Psoas muscle (tissue), 8 donors: ENCODE results near the gene ESRP2. TPM values are rescaled to one million over a fixed set of nuclear protein-coding genes. Genes with fewer than 3 reads are reported as not detected.

ENCODE experiments used
- ATAC-seq, 4 donors: fragments of 200-7000 bp; cut with Tn5 transposase; one replicate each; pipeline ENCODE4 v1.9.1; 2020; ENCODE audit warnings: moderate library complexity in 3 of 4, mild to moderate bottlenecking in 2 of 4
- DNase-seq, 2 donors: peaks; one replicate each; pipeline ENCODE4 v3.0.0-alpha.2; 2020
- H3K27ac ChIP-seq: fragments of 200-600 bp; one replicate; pipeline ENCODE4 v1.8.0; 2022
- H3K27me3 ChIP-seq, 3 donors: fragments of 200-600 bp in 1 of 3; one replicate each; pipeline versions ENCODE4 v1.6.1 to v1.8.0; 2013 to 2022; ENCODE audit warnings: low read length in 2 of 3, mild to moderate bottlenecking in 2 of 3, moderate library complexity in 1 of 3; ENCODE audit not compliant: insufficient read depth in 3 of 3
- H3K36me3 ChIP-seq, 2 donors: fragments of 200-600 bp in 1 of 2; one replicate each; pipeline versions ENCODE4 v1.6.1 to v1.8.0; 2013 to 2022; ENCODE audit warnings: low read depth in 1 of 2, mild to moderate bottlenecking in 1 of 2, moderate library complexity in 1 of 2; ENCODE audit not compliant: insufficient read depth in 1 of 2
- H3K4me1 ChIP-seq: fragments of 200-600 bp; one replicate; pipeline ENCODE4 v1.8.0; 2022
- H3K4me3 ChIP-seq: fragments of 200-600 bp; one replicate; pipeline ENCODE4 v1.8.0; 2022; ENCODE audit warnings: mild to moderate bottlenecking
- H3K9me3 ChIP-seq: fragments of 200-600 bp; one replicate; pipeline ENCODE4 v1.8.0; 2022
- CTCF ChIP-seq: fragments of 200-600 bp; IDR thresholded peaks from one replicate; pipeline ENCODE4 v1.8.0; 2022; ENCODE audit warnings: antibody characterized with exemption
- WGBS, 3 donors: extraction: QIAGEN DNeasy Blood & Tissue Kit; methylation state at CpG; one replicate each; pipeline versions ENCODE4 v1.1.6 to v1.1.7; 2013; 5-methylcytosine and 5-hydroxymethylcytosine counted together
- intact Hi-C, 2 donors: fragments of 100-400 bp; cut with DNase I; formaldehyde crosslinking; loops; one replicate each; pipeline versions ENCODE4 v1.11.0 to v1.14.2; 2022
- polyA plus RNA-seq, 3 donors: library from polyadenylated mRNA; stranded (reverse); fragments of 200-250 nt; gene quantifications; one replicate each; pipeline ENCODE4 v1.2.3, GENCODE V29; 2013
- total RNA-seq, 4 donors: library from RNA; stranded (reverse); fragmentation: NEBNext Ultra II Directional in 2 of 4; extraction: Animal tissue kit (Norgen Biotek cat#: 25700) in 2 of 4; gene quantifications; one replicate each; pipeline versions ENCODE4 v1.2.1 to v1.2.4, GENCODE V29; 2021 to 2023
- donor health status: healthy with polysubstance abuse.
- donor health status: DM: no; HTN: no; CAD: no; lungs with moderate emphysema.
- donor health status: Bipolar disorder and iron deficiency.
- donor health status: healthy.
- donor health status: DM: yes; HTN: yes; CAD: no.
- donor health status: DM: no; HTN: no; CAD: no.
- donor health status: DM: no; HTN: no; CAD: no.
- donor health status: DM: yes; HTN: yes; CAD: no.

ESRP2 gene
- total and polyA plus RNA-seq, 7 donors: 0.03 to 0.08 (median 0.05) TPM; not detected in 4

DNA sequence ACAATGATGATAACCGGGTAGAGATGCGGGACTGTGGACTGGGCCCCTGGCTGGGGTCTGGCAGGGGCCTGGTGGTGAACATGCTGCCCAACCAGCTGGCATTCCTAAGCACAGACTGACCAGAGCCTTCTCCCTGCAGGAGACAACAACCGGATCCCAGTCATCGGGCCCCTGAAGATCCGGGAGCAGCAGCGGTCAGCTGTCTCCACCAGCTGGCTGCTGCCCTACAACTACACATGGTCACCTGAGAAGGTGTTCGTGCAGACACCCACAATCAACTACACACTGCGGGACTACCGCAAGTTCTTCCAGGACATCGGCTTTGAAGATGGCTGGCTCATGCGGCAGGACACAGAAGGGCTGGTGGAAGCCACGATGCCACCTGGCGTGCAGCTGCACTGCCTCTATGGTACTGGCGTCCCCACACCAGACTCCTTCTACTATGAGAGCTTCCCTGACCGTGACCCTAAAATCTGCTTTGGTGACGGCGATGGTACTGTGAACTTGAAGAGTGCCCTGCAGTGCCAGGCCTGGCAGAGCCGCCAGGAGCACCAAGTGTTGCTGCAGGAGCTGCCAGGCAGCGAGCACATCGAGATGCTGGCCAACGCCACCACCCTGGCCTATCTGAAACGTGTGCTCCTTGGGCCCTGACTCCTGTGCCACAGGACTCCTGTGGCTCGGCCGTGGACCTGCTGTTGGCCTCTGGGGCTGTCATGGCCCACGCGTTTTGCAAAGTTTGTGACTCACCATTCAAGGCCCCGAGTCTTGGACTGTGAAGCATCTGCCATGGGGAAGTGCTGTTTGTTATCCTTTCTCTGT, 23.3 kb upstream of the ESRP2 start:
- intact Hi-C loops: no loop called here
- ATAC-seq (peak in 3 of 4 donors; percentile 26 to 51 (median 26)), DNase-seq (peak in 1 of 2 donors; percentile 72)
- H3K4me3 ChIP-seq: no peak overlapping the region
- no peaks in the 10 kb centered on the region for H3K9me3 ChIP-seq
- H3K27ac ChIP-seq: peak overlapping the region; percentile 99
- no peak for TF ChIP-seq CTCF
- peaks cover 8 to 49% of the 10 kb centered on the region in 2 donors for H3K36me3 ChIP-seq
- H3K27me3 ChIP-seq: no peaks in the 10 kb centered on the region
- peaks cover 60% of the 10 kb centered on the region for H3K4me1 ChIP-seq
- WGBS, 3 donors: 44 to 79% (median 61%) methylated on average over 27 of the region's 27 CpGs

DNA sequence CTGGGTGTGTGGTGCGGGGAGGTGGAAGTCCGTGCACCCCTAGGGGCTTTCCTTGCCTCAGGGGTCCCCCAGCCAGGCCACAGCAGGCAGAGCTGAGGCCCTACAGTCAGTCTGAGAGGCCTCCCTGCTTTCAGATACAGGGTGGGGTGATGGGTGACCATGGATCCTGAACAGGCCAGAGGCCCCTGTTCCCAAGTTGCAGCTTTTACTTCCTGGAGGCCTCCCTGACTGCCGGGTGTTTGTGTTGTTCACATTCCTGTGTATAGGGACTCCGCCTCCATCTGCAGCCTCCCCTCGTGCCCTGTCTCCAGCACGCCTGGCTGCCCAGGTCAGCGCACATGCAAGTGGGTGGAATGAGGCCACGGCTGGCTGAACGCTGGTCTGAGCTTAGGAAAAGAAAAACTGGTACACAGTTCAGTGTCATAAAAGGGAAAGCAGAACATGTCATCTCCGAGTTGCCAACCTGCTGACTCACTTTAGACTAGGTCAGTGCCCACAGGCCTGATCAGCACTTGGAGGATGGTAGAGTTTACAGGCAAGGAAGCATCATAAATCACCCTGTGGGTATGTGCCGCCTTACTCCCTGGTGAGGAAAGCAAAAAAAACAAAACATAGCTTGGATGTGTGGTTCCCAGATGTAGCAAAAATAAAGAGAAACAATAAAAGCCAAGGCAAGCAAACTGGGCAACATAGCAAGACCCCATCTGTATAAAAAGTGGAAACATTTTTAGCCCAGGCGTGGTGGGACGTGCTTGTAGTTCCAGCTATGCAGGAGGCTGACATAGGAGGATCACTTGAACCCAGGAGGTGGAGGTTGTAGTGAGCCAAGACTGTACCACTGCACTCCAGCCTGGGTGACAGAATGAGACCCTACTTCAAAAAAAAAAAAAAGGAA, 22.2 kb upstream of the ESRP2 start:
- intact Hi-C loops: no loop called here
- peaks cover 8 to 59% of the 10 kb centered on the region in 2 donors for H3K36me3 ChIP-seq

DNA sequence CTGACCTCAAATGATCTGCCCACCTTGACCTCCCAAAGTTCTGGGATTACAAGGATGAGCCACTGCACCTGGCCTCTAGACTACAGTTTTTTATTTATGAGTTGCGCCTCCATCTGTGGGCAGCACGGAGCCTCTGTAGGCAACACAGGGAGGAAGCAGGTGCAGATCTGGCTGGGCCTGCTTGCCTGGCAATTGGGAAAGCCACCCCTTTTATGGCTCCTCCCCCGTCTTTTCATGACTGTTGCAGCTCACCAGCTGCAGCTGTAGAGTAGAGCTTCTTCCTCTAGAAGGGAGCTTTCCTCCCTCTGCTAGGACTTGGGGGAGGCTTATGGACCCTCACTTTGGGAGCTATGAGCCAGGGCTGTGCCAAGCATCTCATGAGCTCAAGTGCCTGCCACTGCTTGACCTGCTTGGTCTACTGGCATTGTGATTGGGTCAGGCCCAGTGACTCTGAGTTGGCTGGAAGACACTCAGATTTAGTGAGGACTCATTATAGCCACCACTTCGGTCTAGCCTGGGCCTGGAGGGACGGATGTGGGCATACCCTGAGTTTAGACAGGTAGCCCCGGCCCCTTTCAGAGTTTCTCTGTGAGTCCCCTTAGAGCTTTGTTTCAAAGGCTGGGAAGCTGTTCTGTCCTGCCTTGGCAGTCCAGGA, 21.5 kb upstream of the ESRP2 start:
- no peak overlapping the region for H3K4me3 ChIP-seq
- H3K36me3 ChIP-seq: peaks cover 8 to 67% of the 10 kb centered on the region in 2 donors
- WGBS, 3 donors: 36 to 59% (median 46%) methylated on average over 6 of the region's 6 CpGs
- no peak for TF ChIP-seq CTCF
- peak; percentile 51 to 81 for DNase-seq
- H3K27me3 ChIP-seq: no peaks in the 10 kb centered on the region
- H3K27ac ChIP-seq: peak overlapping the region; percentile 99
- peak; percentile 64 to 69 (median 68) for ATAC-seq
- H3K4me1 ChIP-seq: peaks cover 60% of the 10 kb centered on the region
- intact Hi-C loops: no loop called here
- no peaks in the 10 kb centered on the region for H3K9me3 ChIP-seq

More for the DNA sequence above, 22.2 kb upstream of the ESRP2 start:
- peak; percentile 73 to 81 (median 78) for ATAC-seq
- no peaks in the 10 kb centered on the region for H3K9me3 ChIP-seq
- H3K4me1 ChIP-seq: peaks cover 54% of the 10 kb centered on the region
- TF ChIP-seq CTCF: no peak
- no peak overlapping the region for H3K4me3 ChIP-seq
- peak overlapping the region; percentile 99 for H3K27ac ChIP-seq
- no peaks in the 10 kb centered on the region for H3K27me3 ChIP-seq
- DNase-seq: peak in 1 of 2 donors; percentile 90
- 43 to 64% (median 49%) methylated on average over 13 of the region's 13 CpGs for WGBS, 3 donors

DNA sequence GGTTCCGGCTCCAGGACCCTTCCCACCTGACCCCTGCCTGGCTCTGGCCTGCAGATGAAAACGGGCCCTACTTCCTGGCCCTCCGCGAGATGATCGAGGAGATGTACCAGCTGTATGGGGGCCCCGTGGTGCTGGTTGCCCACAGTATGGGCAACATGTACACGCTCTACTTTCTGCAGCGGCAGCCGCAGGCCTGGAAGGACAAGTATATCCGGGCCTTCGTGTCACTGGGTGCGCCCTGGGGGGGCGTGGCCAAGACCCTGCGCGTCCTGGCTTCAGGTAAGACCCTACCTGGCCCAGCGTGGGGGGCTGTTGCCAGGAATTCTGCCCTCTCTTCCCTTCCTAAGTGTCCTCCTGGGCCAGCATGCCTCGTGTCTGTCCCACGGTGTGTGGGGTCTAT, 19.8 kb upstream of the ESRP2 start:
- no peak for DNase-seq
- Histone ChIP-seq H3K9me3 (no peaks in the 10 kb centered on the region), H3K36me3 (peaks cover 8 to 73% of the 10 kb centered on the region in 2 donors), H3K27me3 (no peaks in the 10 kb centered on the region), H3K4me3 (no peak overlapping the region), H3K27ac (peak overlapping the region; percentile 99), H3K4me1 (peaks cover 73% of the 10 kb centered on the region)
- WGBS, 3 donors: 88 to 92% (median 91%) methylated on average over 18 of the region's 18 CpGs
- no peak for ATAC-seq
- intact Hi-C loops: no loop called here
- TF ChIP-seq CTCF: no peak
